Endodermal cell (in vitro differentiated cells): Measurements from ENCODE around the gene MYCN. TPM values are rescaled to one million over a fixed set of nuclear protein-coding genes. Genes with fewer than 3 reads are reported as not detected.

Source experiments
- DNase-seq: peaks from one replicate; pipeline ENCODE4 v3.0.0-alpha.2; 2017
- H3K27ac ChIP-seq: 2 replicates; pipeline ENCODE4 v1.5.1; 2013; ENCODE audit warnings: mild to moderate bottlenecking, low read depth, low read length, moderate library complexity
- H3K27me3 ChIP-seq: 2 replicates; pipeline ENCODE4 v1.6.1; 2013; ENCODE audit warnings: mild to moderate bottlenecking, low read length, moderate library complexity; ENCODE audit not compliant: insufficient read depth, control insufficient read depth, poor library complexity, severe bottlenecking
- H3K36me3 ChIP-seq: 2 replicates; pipeline ENCODE4 v1.7.0; 2013; ENCODE audit warnings: mild to moderate bottlenecking, low read length, moderate library complexity; ENCODE audit not compliant: control insufficient read depth, insufficient read depth
- H3K4me1 ChIP-seq: one replicate; pipeline ENCODE4 v1.7.0; 2013; ENCODE audit warnings: low read length; ENCODE audit not compliant: control insufficient read depth, insufficient read depth
- H3K4me3 ChIP-seq: 2 replicates; pipeline ENCODE4 v1.5.1; 2013; ENCODE audit warnings: mild to moderate bottlenecking, low read length, moderate library complexity
- H3K9ac ChIP-seq: 2 replicates; pipeline ENCODE4 v1.6.1; 2013; ENCODE audit warnings: mild to moderate bottlenecking, low read length, moderate library complexity; ENCODE audit not compliant: poor library complexity, severe bottlenecking; ENCODE audit errors: extremely low read depth
- H3K9me3 ChIP-seq: 2 replicates; pipeline ENCODE4 v1.6.1; 2013; ENCODE audit warnings: mild to moderate bottlenecking, low read length, moderate library complexity; ENCODE audit not compliant: control insufficient read depth
- H3K27ac Mint-ChIP-seq: 2 replicates; pipeline ENCODE4 v1.8.0; 2020; ENCODE audit warnings: mixed read lengths
- H3K27me3 Mint-ChIP-seq: 2 replicates; pipeline ENCODE4 v1.8.0; 2021; ENCODE audit warnings: mild to moderate bottlenecking, mixed read lengths; ENCODE audit not compliant: insufficient read depth
- H3K36me3 Mint-ChIP-seq: 2 replicates; pipeline ENCODE4 v1.8.0; 2020; ENCODE audit warnings: low read depth, mixed read lengths
- H3K4me1 Mint-ChIP-seq: 2 replicates; pipeline ENCODE4 v1.8.0; 2020; ENCODE audit warnings: mixed read lengths
- H3K4me3 Mint-ChIP-seq: 2 replicates; pipeline ENCODE4 v1.8.0; 2020; ENCODE audit warnings: mild to moderate bottlenecking, moderate library complexity, mixed read lengths
- H3K9me3 Mint-ChIP-seq: 2 replicates; pipeline ENCODE4 v1.8.0; 2020; ENCODE audit warnings: mild to moderate bottlenecking, mixed read lengths
- whole genome bisulfite sequencing, 2 experiments: methylation state at CpG; one replicate each; pipeline versions ENCODE4 v1.1.5 to v1.1.7; 2013; ENCODE audit warnings: missing lambda C conversion rate in 2 of 2, mixed read lengths in 1 of 2; ENCODE audit not compliant: insufficient coverage in 1 of 2, insufficient read length in 1 of 2; 5-methylcytosine and 5-hydroxymethylcytosine counted together
- total RNA-seq, 2 donors: library from RNA; stranded (reverse); fragmentation: NEBNext Ultra II Directional in 1 of 2; extraction: Animal tissue kit (Norgen Biotek cat#: 25700) in 1 of 2; gene quantifications; 2 replicates in 1 of 2; 3 replicates in 1 of 2; pipeline ENCODE4 v1.2.1, GENCODE V29; 2021
- TF ChIP-seq, protein P1 (sequence below): fragments of 200-600 bp; sonication (generic); conservative IDR thresholded peaks from 2 replicates; pipeline ENCODE4 v1.5.0; 2021; ENCODE audit warnings: antibody characterized with exemption, mild to moderate bottlenecking

MYCN gene
- total RNA-seq, 2 donors from 2014 or later, result 36.8 to 52.3 TPM

GRCh38 chr2:15947431-15947830 lies 7.1 kb downstream of the MYCN start:
- H3K4me3 ChIP-seq, result no peak overlapping the region
- H3K27me3 ChIP-seq, result no peaks in the 10 kb centered on the region
- TF ChIP-seq, protein P1, sequence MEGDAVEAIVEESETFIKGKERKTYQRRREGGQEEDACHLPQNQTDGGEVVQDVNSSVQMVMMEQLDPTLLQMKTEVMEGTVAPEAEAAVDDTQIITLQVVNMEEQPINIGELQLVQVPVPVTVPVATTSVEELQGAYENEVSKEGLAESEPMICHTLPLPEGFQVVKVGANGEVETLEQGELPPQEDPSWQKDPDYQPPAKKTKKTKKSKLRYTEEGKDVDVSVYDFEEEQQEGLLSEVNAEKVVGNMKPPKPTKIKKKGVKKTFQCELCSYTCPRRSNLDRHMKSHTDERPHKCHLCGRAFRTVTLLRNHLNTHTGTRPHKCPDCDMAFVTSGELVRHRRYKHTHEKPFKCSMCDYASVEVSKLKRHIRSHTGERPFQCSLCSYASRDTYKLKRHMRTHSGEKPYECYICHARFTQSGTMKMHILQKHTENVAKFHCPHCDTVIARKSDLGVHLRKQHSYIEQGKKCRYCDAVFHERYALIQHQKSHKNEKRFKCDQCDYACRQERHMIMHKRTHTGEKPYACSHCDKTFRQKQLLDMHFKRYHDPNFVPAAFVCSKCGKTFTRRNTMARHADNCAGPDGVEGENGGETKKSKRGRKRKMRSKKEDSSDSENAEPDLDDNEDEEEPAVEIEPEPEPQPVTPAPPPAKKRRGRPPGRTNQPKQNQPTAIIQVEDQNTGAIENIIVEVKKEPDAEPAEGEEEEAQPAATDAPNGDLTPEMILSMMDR, result no peak
- H3K9ac ChIP-seq, result no peak overlapping the region
- WGBS, 2 experiments, result 93 to 100% methylated on average over 2 of the region's 2 CpGs
- no peak overlapping the region for H3K27ac ChIP-seq
- H3K4me1 ChIP-seq, result no peaks in the 10 kb centered on the region
- Mint-ChIP-seq H3K27ac (no peak overlapping the region), H3K4me3 (no peak overlapping the region), H3K27me3 (no peaks in the 10 kb centered on the region), H3K9me3 (no peaks in the 10 kb centered on the region), H3K36me3 (peaks cover 54% of the 10 kb centered on the region), H3K4me1 (peaks cover 11% of the 10 kb centered on the region)
- H3K9me3 ChIP-seq, result no peaks in the 10 kb centered on the region
- H3K36me3 ChIP-seq, result peaks cover 37% of the 10 kb centered on the region
- DNase-seq, result no peak

DNA sequence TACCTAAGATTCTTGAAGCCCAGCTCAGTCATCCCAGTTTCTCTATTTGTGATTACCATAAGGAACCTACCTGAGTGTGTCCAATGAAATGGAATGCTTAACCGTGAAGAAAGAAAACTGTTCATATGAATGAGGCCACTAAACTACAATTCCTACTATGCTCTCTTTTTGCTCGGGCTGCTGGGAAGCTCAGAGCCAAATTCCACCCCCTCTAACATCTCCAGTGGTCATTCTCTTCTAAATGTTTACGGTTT lies 8.3 kb downstream of the MYCN start:
- TF ChIP-seq, protein P1, result no peak
- no peaks in the 10 kb centered on the region for H3K27me3 Mint-ChIP-seq

GRCh38 chr2:15949126-15949525 lies 8.8 kb downstream of the MYCN start:
- H3K4me3 ChIP-seq, result no peak overlapping the region
- no peak overlapping the region for H3K27ac ChIP-seq
- DNase-seq, result no peak
- Mint-ChIP-seq H3K36me3 (peaks cover 44% of the 10 kb centered on the region), H3K4me3 (no peak overlapping the region), H3K27ac (no peak overlapping the region), H3K9me3 (no peaks in the 10 kb centered on the region), H3K4me1 (peaks cover 11% of the 10 kb centered on the region), H3K27me3 (no peaks in the 10 kb centered on the region)
- H3K36me3 ChIP-seq, result peaks cover 37% of the 10 kb centered on the region
- H3K27me3 ChIP-seq, result no peaks in the 10 kb centered on the region
- TF ChIP-seq, protein P1, result no peak
- H3K9ac ChIP-seq, result no peak overlapping the region
- H3K9me3 ChIP-seq, result no peaks in the 10 kb centered on the region
- no peaks in the 10 kb centered on the region for H3K4me1 ChIP-seq
- WGBS, 2 experiments, result 91 to 96% methylated on average over 3 to 6 of the region's 6 CpGs

More for the DNA sequence above, 8.3 kb downstream of the MYCN start:
- Mint-ChIP-seq H3K27ac (no peak overlapping the region), H3K36me3 (peaks cover 49% of the 10 kb centered on the region), H3K4me3 (no peak overlapping the region), H3K9me3 (no peaks in the 10 kb centered on the region), H3K4me1 (peaks cover 16% of the 10 kb centered on the region)
- no peak overlapping the region for H3K4me3 ChIP-seq
- no peak for DNase-seq
- H3K4me1 ChIP-seq, result no peaks in the 10 kb centered on the region
- H3K27me3 ChIP-seq, result no peaks in the 10 kb centered on the region
- no peak overlapping the region for H3K27ac ChIP-seq
- H3K9ac ChIP-seq, result no peak overlapping the region
- no peaks in the 10 kb centered on the region for H3K9me3 ChIP-seq
- WGBS, 2 experiments, result 95% methylated on average over 3 of the region's 3 CpGs; no CpG with 5 or more reads in 1 of the 2 experiments
- H3K36me3 ChIP-seq, result peaks cover 37% of the 10 kb centered on the region
